Neural progenitor cell (in vitro differentiated cells): ENCODE data around the gene RAPH1. TPM values are rescaled to one million over a fixed set of nuclear protein-coding genes. Genes with fewer than 3 reads are reported as not detected.

Source experiments
- DNase-seq: peaks from one replicate; pipeline ENCODE4 v3.0.0-alpha.2; 2016; ENCODE audit warnings: low spot score
- H2AFZ ChIP-seq: fragments of 200-600 bp; sonication (generic); replicated peaks from 2 replicates; pipeline ENCODE4 v1.6.1; 2016; ENCODE audit warnings: antibody characterized with exemption
- H3F3A ChIP-seq: fragments of 200-600 bp; sonication (generic); 2 replicates; pipeline ENCODE4 v1.6.1; 2016; ENCODE audit warnings: antibody characterized with exemption, low read depth
- H3K27ac ChIP-seq: fragments of 200-600 bp; sonication (generic); 2 replicates; pipeline ENCODE4 v1.5.1; 2016; ENCODE audit warnings: mild to moderate bottlenecking
- H3K27me3 ChIP-seq: fragments of 200-600 bp; sonication (generic); 2 replicates; pipeline ENCODE4 v1.6.1; 2016; ENCODE audit warnings: mild to moderate bottlenecking, moderate library complexity
- H3K36me3 ChIP-seq: fragments of 200-600 bp; sonication (generic); 2 replicates; pipeline ENCODE4 v1.5.1; 2016
- H3K4me1 ChIP-seq: fragments of 200-600 bp; sonication (generic); 2 replicates; pipeline ENCODE4 v1.6.1; 2016; ENCODE audit warnings: mixed run types
- H3K4me2 ChIP-seq: fragments of 200-600 bp; sonication (generic); 2 replicates; pipeline ENCODE4 v1.6.1; 2016
- H3K4me3 ChIP-seq: fragments of 200-600 bp; sonication (generic); 2 replicates; pipeline ENCODE4 v1.5.1; 2016
- H3K79me2 ChIP-seq: fragments of 200-600 bp; sonication (generic); 2 replicates; pipeline ENCODE4 v1.6.1; 2016; ENCODE audit warnings: low read depth
- H3K9ac ChIP-seq: fragments of 200-600 bp; sonication (generic); 2 replicates; pipeline ENCODE4 v1.6.1; 2016
- H3K9me3 ChIP-seq: fragments of 200-600 bp; sonication (generic); 2 replicates; pipeline ENCODE4 v1.5.1; 2016; ENCODE audit warnings: low read depth
- H4K20me1 ChIP-seq: fragments of 200-600 bp; sonication (generic); 2 replicates; pipeline ENCODE4 v1.6.1; 2016; ENCODE audit warnings: low read depth
- H3K27ac Mint-ChIP-seq: 3 replicates; pipeline ENCODE4 v1.8.0; 2021; ENCODE audit warnings: mixed read lengths
- H3K27me3 Mint-ChIP-seq: 2 replicates; pipeline ENCODE4 v1.8.0; 2022; ENCODE audit warnings: low read depth, mild to moderate bottlenecking, inconsistent platforms, moderate library complexity, mixed read lengths; ENCODE audit not compliant: insufficient read depth
- H3K36me3 Mint-ChIP-seq: 3 replicates; pipeline ENCODE4 v1.8.0; 2021; ENCODE audit warnings: mixed read lengths
- H3K4me1 Mint-ChIP-seq: 3 replicates; pipeline ENCODE4 v1.8.0; 2021; ENCODE audit warnings: mixed read lengths
- H3K4me3 Mint-ChIP-seq: 3 replicates; pipeline ENCODE4 v1.8.0; 2021; ENCODE audit warnings: mild to moderate bottlenecking, moderate library complexity, mixed read lengths
- H3K9me3 Mint-ChIP-seq: 3 replicates; pipeline ENCODE4 v1.8.0; 2020; ENCODE audit warnings: mixed read lengths
- CTCF ChIP-seq: fragments of 200-600 bp; sonication (generic); IDR thresholded peaks from 2 replicates; pipeline ENCODE4 v1.5.1; 2017; ENCODE audit warnings: antibody characterized with exemption, mild to moderate bottlenecking
- EZH2 ChIP-seq: fragments of 200-600 bp; sonication (generic); IDR thresholded peaks from 2 replicates; pipeline ENCODE4 v1.6.1; 2017; ENCODE audit warnings: antibody characterized with exemption, mild to moderate bottlenecking, moderate library complexity
- EZH2phosphoT487 ChIP-seq: fragments of 200-600 bp; sonication (generic); IDR thresholded peaks from 2 replicates; pipeline ENCODE4 v1.6.1; 2017; ENCODE audit warnings: antibody characterized with exemption
- total RNA-seq: library from RNA; depleted of rRNA; stranded (reverse); fragments of >200 nt; gene quantifications from 2 replicates; pipeline ENCODE4 v1.2.3, GENCODE V29; 2015; ENCODE audit warnings: low replicate concordance

RAPH1 gene
- total RNA-seq, 1 donor from 2014 or later = 11.2 TPM

GRCh38 chr2:203565076-203565475 is 30.0 kb upstream of the RAPH1 start:
- no peaks in the 10 kb centered on the region for H3K9me3 ChIP-seq
- H3K36me3 ChIP-seq = no peaks in the 10 kb centered on the region
- H3K4me3 ChIP-seq = no peak overlapping the region
- no peaks in the 10 kb centered on the region for H3K79me2 ChIP-seq
- TF ChIP-seq CTCF = no peak
- no peak for TF ChIP-seq EZH2phosphoT487
- no peak for TF ChIP-seq EZH2
- DNase-seq = no peak
- H3K36me3 Mint-ChIP-seq = no peaks in the 10 kb centered on the region
- H3K4me1 ChIP-seq = peaks cover 8% of the 10 kb centered on the region
- no peak overlapping the region for H3K27ac ChIP-seq
- H3K27me3 Mint-ChIP-seq = peaks cover 3% of the 10 kb centered on the region
- no peak overlapping the region for H3K27ac Mint-ChIP-seq
- no peak overlapping the region for H2AFZ ChIP-seq
- no peak overlapping the region for H3K4me3 Mint-ChIP-seq
- H3F3A ChIP-seq = no peaks in the 10 kb centered on the region
- no peak overlapping the region for H3K4me2 ChIP-seq
- no peak overlapping the region for H3K9ac ChIP-seq
- H4K20me1 ChIP-seq = no peaks in the 10 kb centered on the region
- no peaks in the 10 kb centered on the region for H3K27me3 ChIP-seq
- H3K9me3 Mint-ChIP-seq = no peaks in the 10 kb centered on the region
- H3K4me1 Mint-ChIP-seq = peaks cover 9% of the 10 kb centered on the region

DNA sequence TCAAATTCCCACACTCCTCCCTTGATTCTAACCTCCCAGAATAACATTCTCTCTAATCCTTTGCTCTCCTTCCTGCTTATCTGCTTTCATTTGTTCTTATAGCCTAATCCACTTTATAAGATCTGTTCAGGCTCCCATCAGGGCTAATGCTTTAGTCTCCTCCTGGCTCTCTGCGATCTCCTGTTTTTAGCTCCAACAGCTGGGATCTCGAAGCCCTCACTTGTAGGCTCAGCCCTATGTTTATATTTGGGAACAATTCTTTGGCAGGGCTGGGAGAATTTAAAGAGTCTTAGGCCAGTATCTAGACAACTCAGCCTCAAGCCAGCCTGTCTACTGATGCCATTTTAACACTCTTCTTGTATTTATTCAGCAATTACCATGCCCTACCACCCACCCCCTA is 27.2 kb upstream of the RAPH1 start:
- H3K36me3 ChIP-seq = no peaks in the 10 kb centered on the region
- H3K4me2 ChIP-seq = no peak overlapping the region
- H3K27me3 ChIP-seq = no peaks in the 10 kb centered on the region

DNA sequence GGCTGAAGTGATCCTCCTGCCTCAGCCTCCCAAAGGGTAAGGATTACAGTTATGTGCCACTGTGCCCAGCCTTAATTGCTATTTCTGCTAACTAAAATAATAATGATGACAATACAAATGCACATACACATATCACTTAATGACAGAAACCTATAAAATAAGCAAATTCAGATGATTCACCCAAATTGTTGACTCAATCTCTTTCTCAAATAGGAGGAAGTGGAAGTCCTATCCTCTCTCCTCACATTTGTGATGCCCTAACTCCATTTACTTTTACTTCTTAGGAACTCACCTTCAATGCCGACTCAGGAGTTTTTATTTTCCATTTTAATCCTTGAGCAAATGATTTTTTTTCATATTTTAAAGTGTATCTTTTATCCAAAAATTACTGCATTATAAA is 24.5 kb upstream of the RAPH1 start:
- Histone ChIP-seq H3F3A (no peaks in the 10 kb centered on the region), H3K9me3 (no peaks in the 10 kb centered on the region), H3K4me1 (peaks cover 8% of the 10 kb centered on the region), H3K27ac (no peak overlapping the region), H3K79me2 (no peaks in the 10 kb centered on the region), H3K4me2 (no peak overlapping the region), H3K4me3 (no peak overlapping the region), H3K36me3 (no peaks in the 10 kb centered on the region), H2AFZ (no peak overlapping the region), H4K20me1 (no peaks in the 10 kb centered on the region), H3K27me3 (no peaks in the 10 kb centered on the region), H3K9ac (no peak overlapping the region)
- no peak for DNase-seq
- no peaks in the 10 kb centered on the region for H3K9me3 Mint-ChIP-seq
- H3K4me3 Mint-ChIP-seq = no peak overlapping the region
- H3K27ac Mint-ChIP-seq = no peak overlapping the region
- H3K27me3 Mint-ChIP-seq = peaks cover 7% of the 10 kb centered on the region
- H3K36me3 Mint-ChIP-seq = no peaks in the 10 kb centered on the region
- TF ChIP-seq EZH2 (no peak), CTCF (no peak), EZH2phosphoT487 (no peak)
- H3K4me1 Mint-ChIP-seq = peaks cover 9% of the 10 kb centered on the region

More for the DNA sequence above, 27.2 kb upstream of the RAPH1 start:
- DNase-seq = peak; percentile 37
- no peaks in the 10 kb centered on the region for H3K79me2 ChIP-seq
- peak overlapping the region; percentile 31 for H2AFZ ChIP-seq
- H3K36me3 Mint-ChIP-seq = no peaks in the 10 kb centered on the region
- peaks cover 8% of the 10 kb centered on the region for H3K4me1 ChIP-seq
- H3F3A ChIP-seq = no peaks in the 10 kb centered on the region
- H3K27me3 Mint-ChIP-seq = peaks cover 3% of the 10 kb centered on the region
- no peaks in the 10 kb centered on the region for H3K9me3 Mint-ChIP-seq
- H3K4me3 ChIP-seq = no peak overlapping the region
- H3K9me3 ChIP-seq = no peaks in the 10 kb centered on the region
- no peak overlapping the region for H3K9ac ChIP-seq
- TF ChIP-seq CTCF (no peak), EZH2phosphoT487 (no peak), EZH2 (no peak)
- no peak overlapping the region for H3K27ac ChIP-seq
- peaks cover 9% of the 10 kb centered on the region for H3K4me1 Mint-ChIP-seq
- no peak overlapping the region for H3K27ac Mint-ChIP-seq
- H3K4me3 Mint-ChIP-seq = no peak overlapping the region
- H4K20me1 ChIP-seq = no peaks in the 10 kb centered on the region
